GM18861 (cell line): ENCODE results near the gene BIRC7.

Experiments
- ATAC-seq: cut with Tn5 transposase; IDR thresholded peaks from one replicate; pipeline ENCODE4 v1.9.1; 2021; ENCODE audit not compliant: unreplicated experiment

The BIRC7 gene

GRCh38 chr20:63280371-63280770, 44.7 kb downstream of the BIRC7 start:
- no peak for ATAC-seq

GRCh38 chr20:63280929-63281545, 45.3 kb downstream of the BIRC7 start:
- ATAC-seq, result no peak

GRCh38 chr20:63281742-63282665, 46.3 kb downstream of the BIRC7 start:
- no peak for ATAC-seq

- ATAC-seq, result no peak
These were observed 47.2 kb downstream of the BIRC7 start for GRCh38 chr20:63282946-63283345.

- no peak for ATAC-seq
These were observed 47.8 kb downstream of the BIRC7 start for GRCh38 chr20:63283397-63284082.

GRCh38 chr20:63284083-63284440, 48.4 kb downstream of the BIRC7 start:
- no peak for ATAC-seq

- ATAC-seq, result no peak
These were observed 48.8 kb downstream of the BIRC7 start for GRCh38 chr20:63284544-63284949.

- no peak for ATAC-seq
These were observed 49.3 kb downstream of the BIRC7 start for GRCh38 chr20:63284981-63285524.

- no peak for ATAC-seq
These were observed 50.2 kb downstream of the BIRC7 start for GRCh38 chr20:63285636-63286615.

GRCh38 chr20:63286781-63287696, 51.3 kb downstream of the BIRC7 start:
- no peak for ATAC-seq

GRCh38 chr20:63287697-63288580, 52.2 kb downstream of the BIRC7 start:
- no peak for ATAC-seq

- no peak for ATAC-seq
These were observed 53.0 kb downstream of the BIRC7 start for GRCh38 chr20:63288581-63289251.

- ATAC-seq, result no peak
These were observed 53.8 kb downstream of the BIRC7 start for GRCh38 chr20:63289311-63290135.
